ENCODE results near the gene BCAS3.

The BCAS3 gene

DNA sequence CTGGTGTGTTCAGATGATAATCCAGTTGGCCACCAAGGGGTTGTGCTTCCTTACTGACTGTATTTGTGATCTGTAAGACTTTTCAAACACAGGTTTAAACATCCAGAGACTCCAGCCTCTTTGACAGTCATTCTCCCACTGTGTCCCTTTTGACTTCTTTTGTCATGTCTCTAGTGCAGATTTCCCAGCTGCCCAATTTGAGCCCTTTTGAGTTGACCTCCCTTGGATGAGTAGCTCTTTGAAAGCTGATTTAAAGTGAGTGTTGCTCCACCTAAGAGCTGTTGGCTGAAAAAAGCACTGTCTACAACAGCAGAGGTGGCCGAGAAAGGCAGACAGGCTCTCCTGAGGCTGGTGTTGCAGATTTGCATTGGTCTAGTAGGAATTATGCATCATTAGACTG lies 533.6 kb downstream of the BCAS3 start:
- no peak for DNase-seq

DNA sequence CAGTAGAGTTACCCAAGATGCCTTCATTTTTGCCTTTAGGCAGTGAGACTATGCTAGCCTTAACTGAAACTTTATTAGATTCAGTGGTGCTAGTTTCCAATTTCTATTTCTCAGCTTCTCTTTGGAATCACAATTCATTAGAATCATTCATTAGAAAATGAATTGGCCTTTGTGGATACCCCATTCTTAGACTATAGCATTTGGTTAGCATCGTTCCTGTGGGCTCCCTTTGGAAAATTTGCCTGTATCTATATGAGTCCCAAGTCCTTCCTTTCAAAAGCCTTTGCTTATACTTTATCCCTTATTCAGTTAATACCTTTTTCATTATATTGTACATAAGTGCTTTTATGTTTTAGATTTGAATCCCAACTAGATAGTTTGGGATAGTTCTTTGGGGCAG lies 535.0 kb downstream of the BCAS3 start:
- DNase-seq, result no peak

DNA sequence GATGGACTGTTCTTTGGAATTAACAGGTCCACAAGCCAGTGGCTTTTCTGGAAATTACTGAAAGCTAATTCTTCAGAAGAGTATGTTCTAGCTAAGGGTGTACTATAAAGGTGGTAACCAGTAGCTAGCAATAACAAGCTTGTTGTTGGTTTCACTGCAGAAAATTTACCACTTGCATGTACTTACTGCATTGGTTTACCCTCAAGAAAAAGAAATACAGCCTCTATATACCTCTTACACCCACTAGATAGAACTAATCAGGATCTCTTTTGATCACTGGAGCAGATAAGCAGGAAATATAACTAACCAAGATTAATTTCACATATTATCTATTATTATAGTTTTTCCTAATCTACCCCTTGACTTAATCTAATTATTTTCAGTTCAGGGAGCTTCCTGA lies 537.1 kb downstream of the BCAS3 start:
- DNase-seq, result no peak

DNA sequence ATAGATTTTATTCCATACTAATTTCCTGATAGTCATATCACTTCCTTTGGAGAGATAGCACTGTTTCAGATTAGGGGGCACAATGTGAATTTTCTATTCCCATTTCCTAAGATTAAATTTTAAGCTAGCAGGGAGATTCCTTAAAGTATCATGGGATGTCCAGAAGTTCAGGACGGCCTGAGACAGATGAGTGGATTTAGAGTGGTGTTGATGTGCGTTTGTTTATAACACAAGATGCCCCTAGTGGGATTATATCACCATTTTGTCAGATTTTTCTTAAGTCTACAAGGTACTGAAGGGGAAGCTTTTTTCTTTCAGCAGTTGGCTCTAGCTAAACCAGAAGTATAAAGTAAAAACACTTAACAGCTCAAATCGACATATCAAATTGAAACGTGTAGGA lies 538.4 kb downstream of the BCAS3 start:
- no peak for DNase-seq

DNA sequence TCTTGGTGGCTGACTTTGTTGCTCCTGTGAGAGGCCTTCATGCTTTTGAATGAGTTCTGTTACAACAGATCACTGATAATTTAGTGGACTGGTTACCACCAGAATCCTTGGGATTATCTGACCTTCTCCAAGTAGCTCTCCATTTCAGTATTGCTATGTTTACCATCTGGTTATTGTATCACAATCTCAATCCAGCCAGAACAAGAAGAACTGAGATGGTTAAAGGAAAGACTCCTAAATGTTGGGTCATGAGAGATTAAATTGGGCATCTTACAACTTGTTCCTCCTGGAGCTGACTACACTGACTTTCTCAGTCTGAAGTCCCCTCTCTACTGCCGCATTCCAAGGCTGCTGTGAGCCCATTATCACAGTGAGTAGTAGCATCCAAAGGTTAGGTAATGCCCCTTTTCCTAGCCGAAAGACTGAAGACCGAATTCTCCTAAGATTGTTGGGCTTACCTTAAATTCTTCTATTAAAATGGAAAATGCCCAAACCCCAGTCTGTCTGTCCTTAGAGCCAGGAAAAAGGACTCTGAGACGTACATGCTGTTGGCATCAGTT lies 540.3 kb downstream of the BCAS3 start:
- DNase-seq, result no peak

DNA sequence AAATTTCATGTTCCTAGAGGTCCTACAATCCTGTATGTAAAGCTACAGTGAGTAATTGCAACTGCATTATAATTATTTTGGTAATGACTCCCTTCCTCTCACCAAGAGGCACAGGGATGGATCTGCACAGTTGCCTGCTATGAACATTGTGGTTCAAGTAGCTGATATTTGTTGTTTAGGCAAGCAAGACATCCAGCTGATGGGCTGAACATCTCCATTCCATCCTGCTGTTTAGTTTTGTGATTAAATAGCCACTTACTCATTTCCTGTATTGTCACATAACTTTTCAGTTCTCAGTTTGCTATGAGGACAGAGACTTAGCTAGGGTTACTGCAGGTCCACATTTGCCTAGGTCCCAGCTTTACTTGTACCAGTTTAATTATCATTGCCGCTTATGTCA lies 540.8 kb downstream of the BCAS3 start:
- DNase-seq, result no peak

DNA sequence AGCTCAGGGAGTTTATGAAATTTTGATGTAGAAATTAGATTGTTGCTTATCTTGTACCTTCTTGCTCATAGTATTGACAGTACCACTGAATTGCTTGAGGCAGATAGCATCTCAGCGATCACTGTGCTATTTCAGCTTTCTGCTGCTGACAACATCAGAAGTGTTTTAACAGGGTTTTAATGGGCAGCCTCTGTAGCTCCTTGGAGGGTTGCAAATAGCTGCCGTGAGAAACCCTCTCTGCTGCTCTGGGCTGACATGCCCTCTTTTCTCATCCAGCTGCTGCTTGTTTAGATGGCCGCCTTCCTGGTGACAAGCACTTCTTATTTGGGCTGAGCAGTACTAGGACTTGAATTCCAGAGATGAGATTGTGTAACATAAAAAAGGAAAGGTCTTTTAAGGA lies 541.8 kb downstream of the BCAS3 start:
- DNase-seq, result no peak

DNA sequence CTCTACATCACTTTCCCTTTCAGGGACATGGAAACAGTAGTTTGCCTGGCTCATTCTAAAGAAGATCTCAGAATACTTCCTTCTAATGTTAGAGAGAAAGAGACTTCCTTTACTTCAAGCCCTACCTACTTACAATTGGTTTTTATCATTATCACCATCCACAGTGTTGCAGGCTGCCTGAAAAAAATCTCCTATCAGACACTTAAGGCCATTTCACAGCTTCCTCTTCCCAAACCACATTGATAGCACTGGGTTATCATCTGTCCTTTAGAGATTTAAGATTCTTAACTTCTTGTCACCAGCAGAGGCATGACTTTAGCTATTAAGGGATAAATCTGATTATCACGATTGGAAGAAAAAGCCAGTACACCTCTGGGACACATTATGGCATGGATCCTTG lies 543.5 kb downstream of the BCAS3 start:
- no peak for DNase-seq

DNA sequence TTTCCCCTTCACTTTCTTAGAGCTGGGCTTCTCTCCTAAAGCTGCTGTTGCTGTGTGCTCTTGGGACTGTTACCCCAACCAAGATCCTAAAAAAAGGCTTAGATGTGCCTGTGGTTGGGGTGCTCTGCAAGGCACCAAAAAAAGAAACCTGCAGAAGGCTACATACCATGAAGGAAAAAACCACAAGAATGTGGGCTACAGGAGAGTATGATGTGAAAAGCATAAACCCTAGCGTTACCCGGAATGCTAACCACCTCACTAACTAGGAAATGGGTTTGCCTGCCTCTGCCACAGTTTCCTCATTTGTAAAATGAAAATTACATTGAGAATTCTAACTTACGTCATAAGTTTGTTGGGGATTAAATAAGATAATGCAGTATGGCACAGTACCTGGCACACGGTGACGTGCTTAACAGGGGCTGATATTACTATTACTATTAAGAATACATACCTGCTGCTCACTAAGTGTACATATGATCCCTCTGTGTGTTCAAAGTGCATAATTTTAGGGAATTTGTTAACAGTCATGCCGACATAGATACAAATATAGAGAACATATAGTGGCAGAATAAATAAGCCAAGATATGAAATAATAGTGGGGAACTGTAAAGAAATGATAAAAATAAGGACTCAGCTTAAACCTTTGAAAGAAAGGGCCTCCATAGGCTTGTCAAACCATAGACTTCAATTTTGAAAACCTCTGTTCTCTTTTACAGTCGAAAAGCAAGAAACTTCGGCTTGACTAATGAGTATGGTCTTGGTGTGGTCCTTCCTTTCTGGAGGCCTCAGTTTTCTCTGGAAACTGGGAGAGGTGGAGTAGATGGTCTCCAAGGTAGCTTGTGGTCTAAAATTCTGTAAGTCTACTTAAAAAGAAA lies 544.2 kb downstream of the BCAS3 start:
- no peak for DNase-seq

DNA sequence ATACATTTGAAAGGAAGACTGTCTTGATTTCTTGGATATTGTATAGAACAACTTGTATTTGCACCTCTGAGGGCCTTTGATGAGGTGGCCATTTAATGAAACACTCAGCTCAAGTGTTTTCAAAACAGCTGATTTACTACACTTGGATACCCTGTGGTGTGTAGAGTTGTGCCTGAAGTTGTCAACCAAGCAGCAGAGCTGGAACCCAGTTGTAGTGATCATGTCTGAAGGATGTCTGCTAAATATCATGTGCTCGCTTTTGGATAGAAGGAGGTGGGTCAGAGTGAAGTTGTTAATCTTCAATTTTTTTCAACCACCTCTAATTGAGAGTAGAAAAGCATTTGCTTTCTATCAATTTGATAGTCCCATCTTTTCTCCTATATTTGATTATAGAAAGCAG lies 546.1 kb downstream of the BCAS3 start:
- DNase-seq, result no peak

DNA sequence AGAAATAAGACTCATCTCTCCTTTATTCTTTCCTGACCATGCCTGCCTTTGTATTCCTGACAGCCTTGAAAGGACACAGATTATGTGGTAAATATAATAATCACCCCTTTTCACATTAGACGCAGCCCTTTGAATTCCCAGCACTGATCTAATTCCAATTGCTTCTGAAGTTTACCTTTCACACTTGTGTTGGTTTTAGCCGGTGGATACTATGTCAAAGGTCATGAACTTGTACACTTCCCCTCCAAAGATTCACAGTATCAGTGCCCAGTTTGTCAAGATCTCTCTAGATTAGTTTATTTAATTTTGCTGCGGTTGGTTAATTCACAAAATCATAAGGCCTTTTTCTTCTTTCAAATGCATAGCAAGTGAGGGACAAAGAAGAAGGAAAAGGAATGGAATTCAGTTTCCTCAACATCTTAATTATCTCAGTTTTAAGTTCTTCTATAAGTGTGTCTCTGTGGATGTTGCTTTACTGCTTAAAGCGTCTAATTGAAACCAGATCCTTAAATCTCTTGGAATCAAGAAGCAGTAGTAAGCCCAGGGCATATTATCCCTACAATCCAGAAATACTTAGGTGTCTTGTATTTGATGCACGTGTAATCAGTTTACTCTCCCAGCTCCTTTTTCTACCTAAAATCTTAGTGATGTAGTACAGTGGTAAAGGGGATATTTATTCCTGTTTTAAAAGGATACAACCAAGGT lies 547.7 kb downstream of the BCAS3 start:
- no peak for DNase-seq

DNA sequence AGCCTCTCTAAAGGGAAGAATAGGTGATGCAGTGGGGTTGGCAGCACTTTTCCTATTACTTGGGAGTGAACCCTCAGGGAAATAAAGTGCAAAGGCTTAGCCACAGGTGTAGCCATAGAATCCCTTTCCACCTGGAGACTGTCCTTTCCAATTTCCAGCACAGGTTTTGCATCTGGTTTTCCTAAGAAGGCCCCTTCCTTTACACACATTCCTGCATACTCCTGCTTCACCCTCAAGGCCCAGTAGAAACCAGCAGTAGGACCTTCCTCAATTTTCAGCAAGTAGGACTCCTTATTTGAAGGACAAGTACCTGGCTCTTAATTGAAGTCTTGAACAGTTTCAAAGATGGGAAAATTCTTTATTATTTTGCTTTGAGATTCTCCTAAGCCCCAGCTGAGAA lies 550.2 kb downstream of the BCAS3 start:
- no peak for DNase-seq

DNA sequence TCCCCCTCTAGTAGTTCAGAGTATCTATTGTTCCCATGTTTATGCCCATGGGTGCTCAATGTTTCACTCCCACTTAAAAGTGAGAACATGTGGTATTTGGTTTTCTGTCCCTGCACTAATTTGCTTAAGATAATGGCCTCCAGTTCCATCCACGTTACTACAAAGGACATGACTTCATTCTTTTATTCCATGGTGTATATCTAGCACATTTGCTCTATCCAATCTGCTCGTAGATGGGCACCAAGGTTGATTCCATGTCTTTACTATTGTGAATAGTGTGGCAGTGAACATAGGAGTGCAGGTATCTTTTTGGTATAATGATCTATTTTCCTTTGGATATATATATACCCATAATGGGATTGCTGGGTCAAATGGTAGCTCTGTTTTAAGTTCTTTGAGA lies 552.8 kb downstream of the BCAS3 start:
- no peak for DNase-seq

DNA sequence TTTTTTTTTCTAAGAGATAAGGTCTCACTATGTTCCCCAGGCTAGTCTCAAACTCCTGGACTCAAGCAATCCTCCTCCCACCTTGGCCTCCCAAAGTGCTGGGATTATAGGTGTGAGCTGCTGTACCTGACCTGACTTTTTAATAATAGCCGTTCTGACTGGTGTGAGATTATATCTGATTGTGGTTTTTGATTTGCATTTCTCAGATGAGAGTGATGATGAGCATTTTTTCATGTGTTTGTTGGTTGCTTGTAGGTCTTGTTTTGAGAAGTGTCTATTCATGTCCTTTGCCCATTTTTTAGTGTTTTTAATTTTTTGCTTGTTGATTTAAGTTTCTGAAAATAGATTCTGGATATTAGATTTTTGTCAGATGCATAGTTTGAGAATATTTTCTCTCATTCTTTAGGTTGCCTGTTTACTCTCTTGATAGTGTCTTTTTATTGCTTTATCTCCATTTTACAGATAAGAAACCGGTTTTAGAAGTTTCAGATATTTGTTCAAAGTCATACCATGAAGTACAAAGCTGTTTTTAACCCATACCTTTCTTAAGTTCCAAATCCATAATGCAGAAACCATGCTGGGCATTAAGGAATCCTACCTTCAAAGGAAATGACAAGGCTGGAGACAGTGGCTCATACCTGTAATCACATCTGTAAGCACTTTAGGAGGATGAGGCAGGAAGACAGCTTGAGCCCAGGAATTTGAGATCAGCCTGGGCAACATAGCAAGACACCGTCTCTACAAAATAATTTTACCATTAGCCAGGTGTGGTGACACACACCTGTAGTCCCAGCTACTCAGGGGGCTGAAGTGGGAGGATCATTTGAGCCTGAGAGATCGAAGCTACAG lies 553.5 kb downstream of the BCAS3 start:
- DNase-seq, result no peak

DNA sequence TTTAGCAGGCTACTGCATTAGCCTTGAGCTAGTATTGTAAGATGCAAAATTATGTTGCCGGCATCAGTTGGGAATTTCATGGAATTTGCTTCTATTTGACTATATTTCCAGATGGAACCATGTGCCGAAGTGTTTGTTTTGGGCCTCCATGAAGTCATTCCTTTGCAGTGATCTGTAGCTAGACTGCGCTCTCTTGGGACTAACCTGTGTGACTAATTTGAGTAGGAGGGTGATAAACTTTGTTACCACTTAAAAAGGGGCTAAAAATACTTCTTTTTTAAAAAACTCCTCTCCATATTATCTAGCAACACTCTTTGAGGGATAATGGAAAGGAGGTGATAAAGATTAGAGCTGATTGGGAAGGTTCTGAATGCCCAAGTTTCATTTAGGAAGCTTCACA lies 555.2 kb downstream of the BCAS3 start:
- DNase-seq, result no peak

DNA sequence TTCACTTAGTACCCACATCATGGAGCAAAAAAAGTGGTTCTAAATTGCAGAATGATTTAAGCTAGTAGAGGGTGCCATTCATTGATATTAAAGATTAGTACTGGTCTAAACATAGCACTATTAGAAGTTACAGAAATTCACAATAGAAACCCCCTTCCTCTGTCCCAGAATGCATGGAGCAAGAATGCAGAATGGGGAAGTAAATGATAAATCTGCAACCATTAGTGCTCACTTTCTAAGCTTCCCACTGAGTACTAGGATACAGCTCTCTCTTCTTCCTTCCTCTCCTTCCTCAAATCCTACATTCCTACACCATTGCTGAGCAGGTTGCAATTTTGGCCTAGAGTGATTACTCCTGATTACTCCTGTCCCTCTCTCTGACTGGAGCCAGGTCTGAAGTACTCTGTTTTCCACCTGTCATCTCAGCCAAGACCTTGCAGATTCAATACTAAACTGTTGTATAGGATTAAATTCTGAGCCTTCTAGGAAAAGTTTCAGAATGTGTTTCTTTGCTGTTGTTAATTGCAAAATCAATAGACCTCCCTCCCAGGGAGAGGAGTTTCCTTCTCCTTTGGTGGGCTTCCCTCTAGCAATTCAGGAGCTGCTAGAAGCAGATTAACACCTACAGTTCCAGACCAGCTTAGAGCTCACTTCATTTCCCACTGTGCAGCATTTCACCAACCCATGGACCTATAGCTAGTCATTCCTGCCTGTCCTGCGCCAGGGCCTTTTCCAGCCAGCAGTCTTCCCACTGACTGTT lies 556.5 kb downstream of the BCAS3 start:
- DNase-seq, result no peak

DNA sequence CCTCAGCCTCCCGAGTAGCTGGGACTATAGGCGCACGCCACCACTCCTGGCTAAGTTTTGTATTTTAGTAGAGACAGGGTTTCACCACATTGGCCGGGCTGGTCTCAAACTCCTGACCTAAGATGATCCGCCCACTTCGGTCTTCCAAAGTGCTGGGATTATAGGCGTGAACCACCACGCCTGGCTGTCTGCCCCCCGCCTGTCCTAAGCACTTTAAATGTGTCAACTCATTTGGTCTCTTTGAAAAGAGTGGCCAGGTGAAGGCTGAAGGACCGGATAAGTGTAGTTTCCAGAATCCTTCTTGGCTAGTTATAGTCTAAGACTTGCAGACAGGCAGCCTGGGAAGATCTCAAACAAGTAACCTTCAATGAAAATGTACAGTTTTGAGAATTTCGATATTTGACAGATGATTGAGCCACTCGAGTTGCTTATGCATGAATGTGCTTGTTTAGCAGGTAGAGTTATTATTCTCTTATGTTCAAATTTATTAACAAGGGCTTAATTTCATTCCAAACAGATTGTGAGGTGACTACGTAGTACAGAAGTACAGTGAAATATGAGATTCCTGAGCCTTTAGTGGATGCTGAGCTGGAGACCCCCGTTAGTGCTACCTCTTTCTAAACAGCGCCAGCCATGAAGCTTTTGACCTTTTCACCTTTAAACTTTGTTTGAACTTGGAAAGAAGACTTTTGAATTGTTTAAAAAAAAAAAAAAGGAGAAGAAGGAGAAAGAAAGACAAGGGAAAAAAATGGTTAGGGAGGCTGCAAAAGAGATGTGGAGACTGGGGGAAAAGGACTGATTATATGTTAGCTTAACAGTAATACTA lies 557.6 kb downstream of the BCAS3 start:
- no peak for DNase-seq

DNA sequence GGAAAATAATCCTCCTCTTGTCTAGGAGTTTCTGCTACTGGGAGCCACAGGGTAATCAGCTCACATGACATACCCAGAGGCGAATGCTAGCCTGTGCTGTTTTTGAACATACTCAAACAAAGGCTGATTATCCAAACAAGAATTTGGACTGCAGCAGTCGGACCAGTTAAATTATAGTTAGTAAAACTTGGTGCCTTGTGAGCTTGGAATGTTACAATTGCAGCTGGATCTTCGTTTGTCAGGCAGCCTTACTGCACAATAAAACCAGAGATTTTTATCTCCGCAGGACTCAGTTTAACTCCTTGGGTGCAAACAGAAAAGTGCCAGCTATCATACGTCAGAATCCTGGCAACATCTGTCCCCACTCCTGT lies 558.2 kb downstream of the BCAS3 start:
- no peak for DNase-seq

DNA sequence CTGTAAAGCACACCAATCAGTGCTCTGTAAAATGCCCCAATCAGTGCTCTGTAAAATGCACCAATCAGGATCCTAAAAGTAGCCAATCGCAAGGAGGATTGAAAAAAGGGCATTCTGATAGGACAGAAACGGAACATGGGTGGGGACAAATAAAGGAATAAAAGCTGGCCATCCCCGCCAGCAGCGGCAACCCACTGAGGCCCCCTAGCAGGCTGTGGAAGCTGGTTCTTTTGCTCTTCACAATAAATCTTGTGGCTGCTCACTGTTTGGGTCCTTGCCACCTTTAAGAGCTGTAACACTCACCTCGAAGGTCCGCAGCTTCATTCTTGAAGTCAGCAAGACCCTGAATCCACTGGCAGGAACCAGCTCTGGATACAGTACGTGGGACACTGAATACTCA lies 559.6 kb downstream of the BCAS3 start:
- no peak for DNase-seq

DNA sequence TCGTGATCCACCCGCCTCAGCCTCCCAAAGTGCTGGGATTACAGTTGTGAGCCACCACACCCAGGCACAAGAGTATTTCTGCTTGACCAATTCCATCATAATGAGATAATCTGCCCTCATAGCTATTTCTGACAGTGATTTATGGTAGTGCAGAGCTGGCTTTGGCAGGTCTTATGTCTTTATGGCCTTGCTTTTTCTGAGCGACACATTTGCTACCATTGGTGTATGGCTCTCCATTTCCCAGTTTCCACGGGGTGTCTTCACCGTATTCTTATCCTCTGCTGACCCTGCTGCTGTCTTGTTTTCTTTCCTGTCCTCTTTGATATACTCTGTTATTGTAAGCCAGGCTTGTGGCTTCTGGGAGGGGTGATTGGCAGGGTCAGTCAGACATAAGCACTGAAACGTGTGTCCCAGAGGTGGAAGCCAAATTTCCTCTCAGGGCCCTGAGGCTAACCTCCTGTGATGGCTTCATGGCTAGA lies 560.8 kb downstream of the BCAS3 start:
- DNase-seq, result no peak

DNA sequence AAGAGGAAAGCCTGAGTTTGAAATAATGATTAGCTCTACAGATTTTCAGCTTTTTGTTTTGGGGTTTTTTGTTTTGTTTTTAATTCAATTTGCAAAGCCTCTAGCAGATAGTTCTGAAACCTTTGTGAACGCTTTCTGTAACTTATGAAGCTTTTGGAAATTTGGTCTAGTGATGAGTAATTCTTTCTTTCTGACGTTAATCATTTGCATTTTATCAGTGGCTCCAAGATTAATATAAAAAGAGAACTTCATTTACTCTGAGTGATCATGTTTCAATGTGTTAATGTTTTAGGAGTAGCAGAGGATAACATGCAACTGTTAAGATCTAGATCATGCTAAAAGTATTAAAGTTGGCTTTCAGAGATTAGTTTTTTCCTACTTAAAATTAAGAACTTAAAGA lies 561.7 kb downstream of the BCAS3 start:
- DNase-seq, result no peak

DNA sequence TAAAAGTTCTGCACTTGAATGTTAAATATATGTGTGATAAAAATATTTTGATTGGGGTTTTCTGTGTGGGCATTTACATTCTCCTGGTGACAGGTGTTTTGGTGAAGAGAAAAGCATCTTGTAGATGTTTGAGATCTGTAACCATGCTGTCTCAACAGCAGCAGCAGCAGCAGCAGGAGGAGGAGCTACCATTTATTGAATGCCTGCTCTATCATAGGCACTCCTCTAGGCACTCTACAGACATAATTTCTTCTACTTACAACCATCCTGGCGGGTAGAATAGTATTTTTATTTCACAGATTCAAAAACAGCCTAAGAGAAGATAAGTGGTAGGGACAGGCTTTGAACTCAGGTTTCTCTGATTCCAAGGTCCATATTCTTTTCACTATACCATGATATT lies 562.3 kb downstream of the BCAS3 start:
- no peak for DNase-seq
